ENCODE data around the gene LMBR1.

LMBR1 gene

GRCh38 chr7:156677374-156678054, 215.5 kb downstream of the LMBR1 start:
- TF ChIP-seq TAF1 (IDR thresholded peaks at IDR 0.05; ENCODE audit: low read depth) = no peak
- no peak for TF ChIP-seq RAD21 (IDR thresholded peaks at IDR 0.05; ENCODE audit: low read depth)
- no peak for TF ChIP-seq USF1 (IDR thresholded peaks at IDR 0.05)
- TF ChIP-seq ZBTB7A (IDR thresholded peaks at IDR 0.05; ENCODE audit: low read depth) = no peak
- no peak for TF ChIP-seq CREB1 (IDR thresholded peaks at IDR 0.05; ENCODE audit: low read depth)
- no peak for TF ChIP-seq REST (IDR thresholded peaks at IDR 0.05; ENCODE audit: low read depth)
- no peak for TF ChIP-seq TCF12 (IDR thresholded peaks at IDR 0.05; ENCODE audit: low read depth)
- TF ChIP-seq EP300 (IDR thresholded peaks at IDR 0.05; ENCODE audit: borderline replicate concordance) = no peak
- TF ChIP-seq EGR1 (IDR thresholded peaks at IDR 0.05) = no peak
- TF ChIP-seq NFIC (IDR thresholded peaks at IDR 0.05) = no peak
- TF ChIP-seq MAX (IDR thresholded peaks at IDR 0.05) = no peak
- no peak for TF ChIP-seq CEBPB (IDR thresholded peaks at IDR 0.05)
- no peak for TF ChIP-seq FOXM1 (IDR thresholded peaks at IDR 0.05; ENCODE audit: borderline replicate concordance, low read depth)
- no peak for TF ChIP-seq TEAD4 (IDR thresholded peaks at IDR 0.05)
- TF ChIP-seq YY1 (IDR thresholded peaks at IDR 0.05; ENCODE audit: low read depth) = no peak

- TF ChIP-seq USF1 (IDR thresholded peaks at IDR 0.05) (no peak), NFIC (IDR thresholded peaks at IDR 0.05) (no peak), RAD21 (IDR thresholded peaks at IDR 0.05; ENCODE audit: low read depth) (no peak), EP300 (IDR thresholded peaks at IDR 0.05; ENCODE audit: borderline replicate concordance) (no peak), EGR1 (IDR thresholded peaks at IDR 0.05) (no peak), CREB1 (IDR thresholded peaks at IDR 0.05; ENCODE audit: low read depth) (no peak), REST (IDR thresholded peaks at IDR 0.05; ENCODE audit: low read depth) (no peak), CEBPB (IDR thresholded peaks at IDR 0.05) (no peak), ZBTB7A (IDR thresholded peaks at IDR 0.05; ENCODE audit: low read depth) (no peak), TEAD4 (IDR thresholded peaks at IDR 0.05) (no peak), MAX (IDR thresholded peaks at IDR 0.05) (no peak), TCF12 (IDR thresholded peaks at IDR 0.05; ENCODE audit: low read depth) (no peak)
Measured at GRCh38 chr7:156676263-156676662, 216.7 kb downstream of the LMBR1 start.

- TF ChIP-seq MAX (IDR thresholded peaks at IDR 0.05) = no peak
- TF ChIP-seq RAD21 (IDR thresholded peaks at IDR 0.05; ENCODE audit: low read depth) = no peak
- no peak for TF ChIP-seq ZBTB7A (IDR thresholded peaks at IDR 0.05; ENCODE audit: low read depth)
- TF ChIP-seq EGR1 (IDR thresholded peaks at IDR 0.05) = no peak
- TF ChIP-seq TCF12 (IDR thresholded peaks at IDR 0.05; ENCODE audit: low read depth) = no peak
- TF ChIP-seq NFIC (IDR thresholded peaks at IDR 0.05) = no peak
- TF ChIP-seq EP300 (IDR thresholded peaks at IDR 0.05; ENCODE audit: borderline replicate concordance) = no peak
- TF ChIP-seq TAF1 (IDR thresholded peaks at IDR 0.05; ENCODE audit: low read depth) = no peak
- TF ChIP-seq TEAD4 (IDR thresholded peaks at IDR 0.05) = no peak
- TF ChIP-seq CREB1 (IDR thresholded peaks at IDR 0.05; ENCODE audit: low read depth) = no peak
- no peak for TF ChIP-seq YY1 (IDR thresholded peaks at IDR 0.05; ENCODE audit: low read depth)
- no peak for TF ChIP-seq USF1 (IDR thresholded peaks at IDR 0.05)
- no peak for TF ChIP-seq CEBPB (IDR thresholded peaks at IDR 0.05)
- TF ChIP-seq REST (IDR thresholded peaks at IDR 0.05; ENCODE audit: low read depth) = no peak
- TF ChIP-seq FOXM1 (IDR thresholded peaks at IDR 0.05; ENCODE audit: borderline replicate concordance, low read depth) = no peak
Measured at GRCh38 chr7:156675721-156676120, 217.3 kb downstream of the LMBR1 start.
